ENCODE measurements around the gene ABCD4. TPM values are rescaled to one million over a fixed set of nuclear protein-coding genes. Genes with fewer than 3 reads are reported as not detected.

The ABCD4 gene
- polyA plus RNA-seq, 10 donors = 37.2 to 81.8 (median 53.8) TPM

GRCh38 chr14:74309125-74310022 lies 6.6 kb upstream of the ABCD4 start:
- DNase-seq = no peak

GRCh38 chr14:74308695-74309094 lies 6.0 kb upstream of the ABCD4 start:
- DNase-seq = no peak

- peak; percentile 34 to 76 (median 37) for DNase-seq
Measured at GRCh38 chr14:74302152-74302628, 544 bp downstream of the ABCD4 start.

- DNase-seq = no peak
Measured at GRCh38 chr14:74301594-74302151, 1.1 kb downstream of the ABCD4 start.

- DNase-seq = peak in 2 of 3 donors; percentile 9 to 32
Measured at GRCh38 chr14:74299061-74299545, 3.6 kb downstream of the ABCD4 start.

GRCh38 chr14:74297986-74298385 lies 4.7 kb downstream of the ABCD4 start:
- no peak for DNase-seq

- no peak for DNase-seq
Measured at GRCh38 chr14:74296037-74296467, 6.7 kb downstream of the ABCD4 start.

GRCh38 chr14:74293606-74294005 lies 9.1 kb downstream of the ABCD4 start:
- DNase-seq = no peak

- DNase-seq = no peak
Measured at GRCh38 chr14:74292061-74292460, 10.7 kb downstream of the ABCD4 start.

- no peak for DNase-seq
Measured at GRCh38 chr14:74290415-74290814, 12.3 kb downstream of the ABCD4 start.

GRCh38 chr14:74289801-74290200 lies 12.9 kb downstream of the ABCD4 start:
- no peak for DNase-seq

- no peak for DNase-seq
Measured at GRCh38 chr14:74286736-74287135, 16.0 kb downstream of the ABCD4 start.

GRCh38 chr14:74281069-74281468 lies 21.7 kb downstream of the ABCD4 start:
- DNase-seq = no peak

- DNase-seq = no peak
Measured at GRCh38 chr14:74278080-74278479, 24.7 kb downstream of the ABCD4 start.

GRCh38 chr14:74275241-74275841 lies 27.4 kb downstream of the ABCD4 start:
- peak in 1 of 3 donors; percentile 72 for DNase-seq

GRCh38 chr14:74271365-74271764 lies 31.4 kb downstream of the ABCD4 start:
- DNase-seq = no peak

GRCh38 chr14:74270382-74271177 lies 32.2 kb downstream of the ABCD4 start:
- peak in 1 of 3 donors; percentile 27 for DNase-seq

GRCh38 chr14:74267588-74267987 lies 35.1 kb downstream of the ABCD4 start:
- no peak for DNase-seq

- no peak for DNase-seq
Measured at GRCh38 chr14:74265301-74265965, 37.3 kb downstream of the ABCD4 start.

- no peak for DNase-seq
Measured at GRCh38 chr14:74263921-74264320, 38.8 kb downstream of the ABCD4 start.

- no peak for DNase-seq
Measured at GRCh38 chr14:74263181-74263580, 39.6 kb downstream of the ABCD4 start.
